IPS DF 4.7 (cell line): ENCODE data around the gene PPIL3.
"Not testable (repeated sequence)": the region's sequence is repeated elsewhere in the genome, so short reads cannot be mapped to it uniquely, and the experiment has no call there.

ENCODE experiments used
- DNase-seq: peaks from one replicate; pipeline ENCODE4 v3.0.0-alpha.2; 2013; ENCODE audit warnings: low spot score; ENCODE audit errors: extremely low read depth

Gene PPIL3

GRCh38 chr2:200888704-200889625 lies at the start of gene PPIL3, which contains the start of gene NIF3L1:
Gene PPIL3 (minus strand): TSS chr2:200889077. CDS start chr2:200887615, 1,462 bp downstream.
Gene NIF3L1 (plus strand): TSS chr2:200889371. CDS start chr2:200891944, 2,573 bp downstream.
- DNase-seq = peak; percentile 95

GRCh38 chr2:200930947-200931626 lies 42.2 kb upstream of the PPIL3 start:
- no peak for DNase-seq

- DNase-seq = no peak
Measured at GRCh38 chr2:200929334-200930249, 40.7 kb upstream of the PPIL3 start.

GRCh38 chr2:200922439-200922838 lies 33.6 kb upstream of the PPIL3 start:
- no peak for DNase-seq

- no peak for DNase-seq
Measured at GRCh38 chr2:200913654-200914053, 24.8 kb upstream of the PPIL3 start.

- DNase-seq = no peak
Measured at GRCh38 chr2:200909958-200910357, 21.1 kb upstream of the PPIL3 start.

- peak; percentile 28 for DNase-seq
Measured at GRCh38 chr2:200905618-200906296, 16.9 kb upstream of the PPIL3 start.

GRCh38 chr2:200901459-200902072 lies 12.7 kb upstream of the PPIL3 start:
- DNase-seq = peak; percentile 72

GRCh38 chr2:200899482-200899881 lies 10.6 kb upstream of the PPIL3 start:
- no peak for DNase-seq

- not testable (repeated sequence) for DNase-seq
Measured at GRCh38 chr2:200881715-200882249, 7.1 kb downstream of the PPIL3 start.

- DNase-seq = no peak
Measured at GRCh38 chr2:200878289-200878880, 10.5 kb downstream of the PPIL3 start.

- DNase-seq = no peak
Measured at GRCh38 chr2:200877443-200877842, 11.4 kb downstream of the PPIL3 start.

GRCh38 chr2:200873560-200873959 lies 15.3 kb downstream of the PPIL3 start:
- DNase-seq = no peak

GRCh38 chr2:200871151-200871550 lies 17.7 kb downstream of the PPIL3 start:
- DNase-seq = no peak

GRCh38 chr2:200869014-200869413 lies 19.9 kb downstream of the PPIL3 start:
- DNase-seq = no peak

- DNase-seq = no peak
Measured at GRCh38 chr2:200864176-200865034, 24.5 kb downstream of the PPIL3 start, which contains the start of gene CLK1. Gene CLK1 (minus strand): TSS chr2:200864658. CDS start chr2:200861862, 2,796 bp downstream.

GRCh38 chr2:200863782-200864175 lies 25.1 kb downstream of the PPIL3 start:
- DNase-seq = no peak

GRCh38 chr2:200862532-200863000 lies 26.3 kb downstream of the PPIL3 start:
- no peak for DNase-seq
